Stimulated activated CD8-positive, alpha-beta memory T cell treated with anti-CD3 and anti-CD28 coated beads, Interleukin-4, amount 100 ng/mL, for 48 hours (primary cell): ENCODE data around the gene ZNF30.
A peak's percentile ranks its signal among the peaks of the same experiment; 100 is the strongest.
"Not testable (repeated sequence)": the region's sequence is repeated elsewhere in the genome, so short reads cannot be mapped to it uniquely, and the experiment has no call there.

Experiments
- DNase-seq: peaks from one replicate; pipeline ENCODE4 v3.0.0-alpha.2; 2020

ZNF30 gene

DNA sequence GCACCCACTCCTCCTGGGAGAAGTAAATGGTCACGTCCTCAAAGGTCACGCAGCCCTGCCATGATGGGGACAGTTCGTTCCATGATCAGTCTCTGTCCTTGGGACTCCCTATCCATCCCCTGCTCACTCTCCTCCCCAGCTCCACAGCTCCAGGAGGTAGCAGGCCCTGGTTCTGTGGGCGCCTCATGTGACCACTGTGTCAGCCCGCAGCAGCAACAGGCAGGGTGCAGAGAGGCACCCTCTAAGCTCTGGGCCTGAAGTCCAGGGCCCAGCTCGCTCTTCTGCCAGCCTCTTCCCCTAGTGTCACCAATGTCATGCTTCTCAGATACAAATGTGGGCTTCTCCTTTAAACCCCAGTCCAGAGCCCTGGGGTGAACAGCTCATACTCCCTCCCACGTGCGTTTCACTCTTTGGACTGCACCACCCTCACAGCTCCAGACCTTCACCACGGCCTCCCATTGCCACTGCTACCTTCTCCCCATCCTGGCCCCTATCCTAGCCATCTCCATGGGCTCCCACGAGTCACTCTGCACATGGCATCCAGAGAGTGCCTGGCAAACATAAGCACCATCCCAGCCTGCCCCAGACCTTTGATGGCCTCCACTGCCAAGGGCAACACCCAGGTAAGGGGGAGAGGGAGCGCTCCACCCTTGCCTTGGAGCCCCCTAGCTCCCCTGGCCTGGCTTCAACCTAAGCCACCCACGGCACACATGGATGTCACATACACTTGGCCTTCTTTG lies 34.4 kb downstream of the ZNF30 start:
- DNase-seq = no peak

- no peak for DNase-seq
Observed at GRCh38 chr19:34961775-34962686, 35.3 kb downstream of the ZNF30 start.

GRCh38 chr19:34962687-34963572 lies 36.2 kb downstream of the ZNF30 start:
- DNase-seq = no peak

GRCh38 chr19:34963573-34964406 lies 37.1 kb downstream of the ZNF30 start, which contains the start of gene ZNF792:
TSS of gene ZNF792 (minus strand) at chr19:34964229. CDS start at chr19:34963662, 567 bp downstream.
- peak; percentile 78 for DNase-seq

- no peak for DNase-seq
Observed at GRCh38 chr19:34964598-34964997, 37.9 kb downstream of the ZNF30 start.

DNA sequence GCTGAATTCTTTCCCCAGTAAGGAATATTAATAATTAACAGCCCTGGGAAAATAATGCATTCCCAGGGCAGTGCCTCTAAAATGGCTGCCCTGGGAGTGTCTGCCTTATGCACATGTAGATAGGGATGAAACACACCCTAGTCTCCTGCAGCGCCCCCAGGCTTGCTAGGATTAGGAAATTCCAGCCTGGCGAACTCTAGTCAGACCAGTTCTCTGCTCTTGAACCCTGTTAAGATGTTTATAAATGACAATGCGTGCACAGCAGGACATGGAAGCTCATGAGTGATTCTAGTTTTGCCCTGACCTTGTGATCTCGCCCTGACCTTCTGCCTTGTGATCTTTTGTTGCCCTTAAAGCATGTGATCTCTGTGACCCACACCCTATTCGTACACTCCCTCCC lies 38.8 kb downstream of the ZNF30 start:
- DNase-seq = not testable (repeated sequence)

DNA sequence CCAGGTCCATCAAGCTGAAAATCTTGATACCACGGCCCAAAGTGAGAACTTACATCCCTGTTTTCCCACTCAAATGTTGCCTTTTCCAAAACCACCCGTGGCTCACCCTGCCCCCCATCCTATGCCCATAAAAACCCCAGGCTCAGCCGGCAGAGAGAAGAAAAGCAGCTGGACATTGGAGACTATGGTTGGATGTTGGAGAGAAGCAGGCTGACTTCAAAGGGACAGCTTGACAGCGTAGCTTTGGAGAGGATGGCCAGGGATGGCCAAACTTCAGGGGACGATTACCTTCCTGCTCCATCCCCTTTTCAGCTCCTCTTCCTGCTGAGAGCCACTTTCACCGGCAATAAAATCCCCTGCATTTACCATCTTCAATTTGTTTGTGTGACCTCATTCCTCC lies 40.8 kb downstream of the ZNF30 start:
- no peak for DNase-seq

GRCh38 chr19:34969721-34970120 lies 43.0 kb downstream of the ZNF30 start:
- DNase-seq = no peak

- DNase-seq = not testable (repeated sequence)
Observed at GRCh38 chr19:34970185-34970780, 43.6 kb downstream of the ZNF30 start.

- no peak for DNase-seq
Observed at GRCh38 chr19:34972163-34972705, 45.5 kb downstream of the ZNF30 start.

DNA sequence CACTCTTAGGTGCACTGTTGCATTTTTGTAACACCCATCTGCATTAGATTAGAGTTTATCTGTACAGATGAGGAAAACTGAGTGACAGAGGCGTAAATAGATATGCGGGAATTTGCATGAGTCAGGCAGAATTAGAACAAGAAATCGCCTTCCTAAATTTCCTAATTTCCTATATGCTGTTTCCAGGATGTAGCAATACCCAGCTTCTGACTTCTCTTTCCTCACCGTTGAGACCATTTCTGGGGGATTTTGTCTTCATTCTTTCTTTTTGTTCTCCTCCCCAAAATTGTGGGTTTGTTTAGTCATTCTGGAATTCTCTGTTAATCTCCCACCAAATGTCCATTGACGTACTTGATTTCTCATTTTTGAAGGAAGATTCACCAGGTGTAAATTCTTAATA lies 47.9 kb downstream of the ZNF30 start:
- no peak for DNase-seq

DNA sequence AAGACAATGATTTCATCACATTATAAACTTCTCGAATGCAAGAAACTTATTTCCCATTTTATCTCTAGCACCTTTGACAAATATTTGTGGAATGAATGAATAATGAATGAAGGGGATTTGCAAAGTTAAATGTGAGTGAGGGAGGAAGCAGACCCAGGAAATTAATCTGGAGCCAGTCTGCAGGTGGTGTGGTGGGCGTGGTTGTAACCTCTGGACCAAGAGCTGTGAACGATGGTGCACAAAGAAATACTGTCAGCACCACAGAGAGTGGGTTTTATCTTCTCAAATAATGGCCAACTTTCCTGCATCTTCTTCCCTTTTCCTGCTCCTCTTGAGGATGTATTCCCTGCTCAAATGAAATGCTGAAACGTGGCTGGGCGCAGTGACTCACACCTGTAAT lies 48.4 kb downstream of the ZNF30 start:
- no peak for DNase-seq

DNA sequence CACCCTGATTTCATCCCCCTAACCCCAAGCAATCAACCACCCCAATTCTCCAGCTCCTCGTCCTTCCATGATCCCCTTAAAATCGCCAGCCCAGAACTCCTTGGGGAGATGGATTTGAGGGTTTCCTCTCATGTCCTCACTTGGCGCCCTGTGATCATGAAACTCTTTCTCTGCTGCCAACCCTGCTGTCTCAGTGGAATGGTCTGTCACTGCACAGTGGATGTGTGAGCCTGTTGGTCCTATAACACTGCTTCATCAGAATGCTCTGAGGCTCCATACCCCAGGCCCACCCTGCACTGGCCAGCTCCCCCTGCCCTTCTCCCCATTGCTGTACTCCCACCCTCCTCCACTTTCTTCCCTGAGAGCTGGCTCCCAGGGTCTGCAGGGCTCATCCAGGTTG lies 49.9 kb downstream of the ZNF30 start:
- no peak for DNase-seq

DNA sequence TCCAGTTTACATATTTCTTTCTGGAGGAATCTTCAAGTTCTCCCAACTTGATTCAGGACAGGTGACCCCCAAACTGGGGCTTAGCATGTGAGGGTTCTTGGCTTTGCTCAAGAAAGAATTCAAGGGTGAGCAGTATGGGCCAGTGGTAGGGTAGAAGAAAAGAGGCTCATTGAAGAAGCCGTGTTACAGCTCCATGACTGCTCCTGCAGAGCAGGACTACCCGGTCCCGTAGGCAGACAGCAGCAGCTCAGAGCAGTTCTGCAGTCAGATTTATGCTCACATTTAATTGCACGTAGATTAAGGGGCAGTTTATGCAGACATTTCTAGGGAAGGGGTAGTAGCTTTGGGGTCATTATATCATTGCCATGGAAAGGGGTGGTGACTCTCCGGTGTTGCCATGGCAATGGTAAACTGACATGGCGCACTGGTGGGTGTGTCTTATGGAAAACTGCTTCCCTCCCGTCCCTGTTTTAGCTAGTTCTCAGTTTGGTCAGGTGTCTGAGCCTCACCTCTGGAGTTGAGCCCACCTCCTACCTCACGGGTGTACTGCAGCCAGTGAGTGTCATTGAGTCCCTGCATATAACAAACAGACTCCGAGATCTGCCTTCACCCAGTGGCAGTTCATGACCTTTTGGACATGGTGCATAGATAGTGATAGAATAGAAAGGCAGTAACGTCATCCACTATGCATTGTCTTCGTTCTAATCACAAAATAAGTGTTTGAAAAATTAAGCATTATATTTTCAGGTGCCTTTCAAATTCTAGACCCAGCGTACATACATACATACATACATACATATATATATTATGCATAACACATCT lies 53.3 kb downstream of the ZNF30 start:
- DNase-seq = no peak

- no peak for DNase-seq
Observed at GRCh38 chr19:34982275-34982674, 55.6 kb downstream of the ZNF30 start.

GRCh38 chr19:34983786-34984185 lies 57.1 kb downstream of the ZNF30 start:
- no peak for DNase-seq

DNA sequence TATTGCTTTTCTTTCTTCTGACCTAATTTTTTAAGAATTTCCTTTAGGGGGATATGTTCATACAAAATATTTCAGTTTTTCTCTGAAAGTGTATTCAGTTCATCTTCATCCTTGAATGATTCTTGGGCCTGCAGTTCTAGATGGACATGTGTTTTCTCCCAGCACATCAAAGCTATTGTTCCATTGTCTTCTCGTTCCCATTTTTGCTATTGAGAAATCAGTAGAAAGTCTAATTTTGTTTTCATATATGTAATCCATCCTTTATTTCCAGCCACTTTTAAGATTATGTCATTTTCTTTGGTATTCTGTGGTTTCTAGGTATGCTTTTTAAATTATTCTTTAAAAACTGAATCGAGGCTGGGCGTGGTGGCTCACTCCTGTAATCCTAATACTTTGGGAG lies 57.6 kb downstream of the ZNF30 start:
- DNase-seq = no peak

- peak; percentile 48 for DNase-seq
Observed at GRCh38 chr19:34985249-34986022, 58.7 kb downstream of the ZNF30 start.

DNA sequence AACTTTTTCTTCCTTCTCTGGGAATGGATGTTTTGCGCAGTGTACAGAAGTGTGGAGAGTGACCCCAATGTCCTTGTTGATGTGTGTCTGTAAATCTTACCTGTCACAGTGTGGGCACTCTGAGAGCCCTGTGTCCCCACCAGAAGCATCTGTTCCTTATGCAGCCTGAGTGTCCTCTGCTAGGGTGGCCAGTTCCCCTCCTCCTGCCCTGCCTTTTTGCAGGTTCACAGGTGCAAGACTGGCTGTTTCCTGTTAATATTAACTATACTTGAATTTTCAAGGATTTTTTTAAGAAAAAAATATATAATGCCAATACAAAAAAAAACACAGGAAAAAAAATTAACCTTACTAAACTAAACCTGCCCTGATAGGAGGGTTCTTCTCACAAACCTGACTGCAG lies 61.4 kb downstream of the ZNF30 start:
- no peak for DNase-seq

GRCh38 chr19:34989298-34989697 lies 62.6 kb downstream of the ZNF30 start:
- DNase-seq = no peak
